Esophagus (tissue), 2 donors: ENCODE results near the gene DEF6. TPM values are rescaled to one million over a fixed set of nuclear protein-coding genes. Genes with fewer than 3 reads are reported as not detected.
"Not testable (repeated sequence)": the region's sequence is repeated elsewhere in the genome, so short reads cannot be mapped to it uniquely, and the experiment has no call there.

Experiments
- H3K27ac ChIP-seq, 2 donors: one replicate each; pipeline ENCODE4 v1.5.1; 2013; ENCODE audit warnings: low read depth in 2 of 2, mild to moderate bottlenecking in 2 of 2, inconsistent platforms in 1 of 2, low read length in 1 of 2, moderate library complexity in 1 of 2
- H3K27me3 ChIP-seq, 2 donors: one replicate each; pipeline ENCODE4 v1.6.1; 2013; ENCODE audit warnings: low read length in 2 of 2, control low read depth in 1 of 2, mild to moderate bottlenecking in 1 of 2; ENCODE audit not compliant: insufficient read depth in 2 of 2, control insufficient read depth in 1 of 2
- H3K36me3 ChIP-seq, 2 donors: one replicate each; pipeline ENCODE4 v1.6.1; 2013; ENCODE audit warnings: low read length in 1 of 2; ENCODE audit not compliant: control insufficient read depth in 2 of 2, insufficient read depth in 2 of 2
- H3K4me1 ChIP-seq, 2 donors: one replicate each; pipeline ENCODE4 v1.6.1; 2013; ENCODE audit warnings: low read length in 1 of 2; ENCODE audit not compliant: control insufficient read depth in 2 of 2, insufficient read depth in 2 of 2
- H3K4me3 ChIP-seq, 2 donors: one replicate each; pipeline ENCODE4 v1.5.1; 2013; ENCODE audit warnings: low read length in 2 of 2, mild to moderate bottlenecking in 2 of 2, low read depth in 1 of 2, moderate library complexity in 1 of 2
- H3K9me3 ChIP-seq, 2 donors: one replicate each; pipeline ENCODE4 v1.6.1; 2013; ENCODE audit warnings: mild to moderate bottlenecking in 2 of 2, low read depth in 1 of 2, low read length in 1 of 2, moderate library complexity in 1 of 2; ENCODE audit not compliant: control insufficient read depth in 2 of 2, insufficient read depth in 1 of 2
- WGBS, 2 donors: extraction: QIAGEN DNeasy Blood & Tissue Kit; methylation state at CpG; one replicate each; pipeline ENCODE4 v1.1.7; 2013; 5-methylcytosine and 5-hydroxymethylcytosine counted together
- polyA plus RNA-seq, 2 donors: library from polyadenylated mRNA; stranded (reverse); fragments of 200-250 nt; gene quantifications; one replicate each; pipeline ENCODE4 v1.2.3, GENCODE V29; 2013
- donor health status: healthy with polysubstance abuse.
- donor health status: Bipolar disorder and iron deficiency.

DEF6 gene
- polyA plus RNA-seq, 2 donors: 25.2 to 38.6 TPM

DNA sequence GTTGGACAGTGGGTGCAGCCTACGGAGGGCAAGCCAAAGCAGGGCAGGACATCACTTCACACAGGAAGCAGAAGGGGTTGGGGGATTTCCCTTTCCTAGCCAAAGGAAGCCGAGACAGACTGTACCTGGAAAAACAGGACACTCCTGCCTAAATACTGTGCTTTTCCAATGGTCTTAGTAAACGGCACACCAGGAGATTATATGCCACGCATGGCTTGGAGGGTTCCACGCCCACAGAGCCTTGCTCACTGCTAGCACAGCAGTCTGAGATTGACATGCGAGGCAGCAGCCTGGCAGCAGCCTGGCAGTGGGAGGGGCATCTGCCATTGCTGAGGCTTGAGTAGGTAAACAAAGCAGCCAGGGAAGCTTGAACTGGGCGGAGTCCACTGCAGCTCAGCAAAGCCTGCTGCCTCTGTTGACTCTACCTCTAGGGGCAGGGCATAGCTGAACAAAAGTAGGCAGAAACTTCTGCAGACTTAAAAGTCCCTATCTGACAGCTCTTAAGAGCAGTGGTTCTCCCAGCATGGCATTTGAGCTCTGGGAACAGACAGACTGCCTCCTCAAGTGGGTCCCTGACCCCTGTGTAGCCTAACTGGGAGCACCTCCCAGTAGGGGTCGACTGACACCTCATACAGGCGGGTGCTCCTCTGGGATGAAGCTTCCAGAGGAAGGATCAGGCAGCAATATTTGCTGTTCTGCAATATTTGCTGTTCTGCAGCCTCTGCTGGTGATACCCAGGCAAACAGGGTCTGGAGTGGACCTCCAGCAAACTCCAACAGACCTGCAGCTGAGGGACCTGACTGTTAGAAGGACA lies 34.7 kb downstream of the DEF6 start:
- H3K9me3 ChIP-seq, H3K4me1 ChIP-seq, H3K36me3 ChIP-seq, H3K27me3 ChIP-seq, H3K4me3 ChIP-seq: not testable (repeated sequence)
- peak overlapping the region in 1 of 2 donors; percentile 73 for H3K27ac ChIP-seq
- 58 to 60% methylated on average over 9 of the region's 9 CpGs for WGBS, 2 donors

- no peaks in the 10 kb centered on the region for H3K9me3 ChIP-seq
- peaks cover 0 to 9% of the 10 kb centered on the region in 2 donors for H3K4me1 ChIP-seq
- 62 to 65% methylated on average over 13 of the region's 13 CpGs for WGBS, 2 donors
- H3K36me3 ChIP-seq: peaks cover 0 to 8% of the 10 kb centered on the region in 2 donors
- H3K27ac ChIP-seq: peak overlapping the region; percentile 44 to 87
- no peak overlapping the region for H3K4me3 ChIP-seq
- no peaks in the 10 kb centered on the region for H3K27me3 ChIP-seq
These were observed 43.9 kb downstream of the DEF6 start for GRCh38 chr6:35341557-35341956.

DNA sequence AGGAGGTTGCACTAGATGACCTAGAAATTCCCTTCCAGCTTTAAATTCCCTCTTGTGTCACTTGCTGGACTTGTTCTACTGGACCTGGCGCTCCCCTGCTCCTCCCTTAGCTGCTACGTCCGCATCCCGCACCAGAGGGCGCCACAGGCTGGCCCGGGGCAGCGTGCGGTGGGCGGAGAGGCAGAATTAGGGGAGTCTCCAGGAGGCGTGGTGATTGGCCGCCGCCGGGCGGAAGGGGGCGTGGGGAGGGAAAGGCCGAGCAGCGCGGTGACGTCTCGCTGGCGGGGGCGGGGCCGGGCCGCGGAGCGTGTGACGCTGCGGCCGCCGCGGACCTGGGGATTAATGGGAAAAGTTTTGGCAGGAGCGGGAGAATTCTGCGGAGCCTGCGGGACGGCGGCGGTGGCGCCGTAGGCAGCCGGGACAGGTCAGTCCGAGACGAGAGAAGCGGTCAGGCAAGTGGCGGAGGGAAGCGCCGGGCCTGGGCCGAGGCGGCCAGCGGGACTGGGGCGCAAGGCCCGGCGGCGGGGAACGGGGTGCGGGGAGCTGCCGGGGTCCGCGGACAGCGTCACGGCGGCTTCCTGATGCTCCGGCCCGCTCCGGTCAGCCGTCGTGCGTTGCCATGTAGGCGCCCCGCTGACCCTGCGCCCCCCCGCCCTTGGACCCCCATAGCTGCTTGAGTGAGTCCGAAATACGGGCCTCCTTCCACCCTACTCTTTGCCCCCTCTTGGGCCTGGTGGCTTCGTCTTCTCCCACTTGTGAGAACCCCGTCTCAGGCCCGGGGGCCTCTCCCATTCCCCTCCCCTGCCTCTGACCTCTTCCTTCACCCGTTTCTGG lies 44.9 kb downstream of the DEF6 start, which contains the start of gene PPARD:
Gene PPARD, plus strand, starts transcription at position 301 of the 834 bp plus-strand sequence. CDS start 68,530 bp downstream, outside the sequence.
- 0% methylated on average over 54 to 77 of the region's 77 CpGs for WGBS, 2 donors
- H3K4me3 ChIP-seq: peak within 1 kb of the TSS; percentile 72 to 83
- peaks cover 0 to 8% of the 10 kb centered on the region in 2 donors for H3K36me3 ChIP-seq
- H3K9me3 ChIP-seq: no peaks in the 10 kb centered on the region
- H3K4me1 ChIP-seq: peaks cover 0 to 9% of the 10 kb centered on the region in 2 donors
- no peaks in the 10 kb centered on the region for H3K27me3 ChIP-seq
- peak within 1 kb of the TSS; percentile 87 to 91 for H3K27ac ChIP-seq

GRCh38 chr6:35343092-35343834 lies 45.6 kb downstream of the DEF6 start:
- Histone ChIP-seq H3K4me1 (peaks cover 0 to 9% of the 10 kb centered on the region in 2 donors), H3K27me3 (no peaks in the 10 kb centered on the region), H3K9me3 (no peaks in the 10 kb centered on the region), H3K4me3 (peak overlapping the region; percentile 72 to 83), H3K36me3 (peaks cover 0 to 8% of the 10 kb centered on the region in 2 donors), H3K27ac (peak overlapping the region; percentile 87 to 91)
- WGBS, 2 donors: 9 to 10% methylated on average over 13 of the region's 13 CpGs

- Histone ChIP-seq H3K4me1 (peaks cover 0 to 9% of the 10 kb centered on the region in 2 donors), H3K27ac (peak overlapping the region in 1 of 2 donors; percentile 36), H3K36me3 (peaks cover 0 to 13% of the 10 kb centered on the region in 2 donors), H3K4me3 (peak overlapping the region; percentile 72 to 83), H3K9me3 (no peaks in the 10 kb centered on the region), H3K27me3 (no peaks in the 10 kb centered on the region)
- WGBS, 2 donors: 64 to 68% methylated on average over 6 of the region's 6 CpGs
These were observed 46.4 kb downstream of the DEF6 start for GRCh38 chr6:35343835-35344550.

DNA sequence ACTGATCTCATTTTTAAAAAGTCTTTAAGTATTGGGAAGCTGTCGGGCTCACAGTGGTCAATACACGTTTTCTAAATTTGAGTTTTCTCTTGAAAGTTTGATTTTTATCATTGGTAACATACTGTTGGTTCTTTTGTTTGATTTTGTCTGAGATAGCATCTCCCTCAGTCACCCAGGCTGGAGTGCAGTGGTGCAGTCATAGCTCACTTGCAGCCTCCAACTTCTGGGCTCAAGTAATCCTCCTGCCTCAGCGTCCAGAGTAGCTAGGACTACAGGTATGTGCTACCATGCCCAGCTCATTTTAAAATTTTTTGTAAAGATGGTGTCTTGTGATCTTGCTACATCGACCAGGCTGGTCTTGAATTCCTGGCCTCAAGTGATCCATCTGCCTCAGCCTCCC lies 53.8 kb downstream of the DEF6 start:
- WGBS, 2 donors: 90 to 94% methylated on average over 4 of the region's 4 CpGs
- Histone ChIP-seq H3K27me3 (no peaks in the 10 kb centered on the region), H3K4me1 (peaks cover 0 to under 1% of the 10 kb centered on the region in 2 donors), H3K9me3 (no peaks in the 10 kb centered on the region), H3K27ac (no peak overlapping the region), H3K36me3 (peaks cover 9 to 14% of the 10 kb centered on the region in 2 donors), H3K4me3 (no peak overlapping the region)

DNA sequence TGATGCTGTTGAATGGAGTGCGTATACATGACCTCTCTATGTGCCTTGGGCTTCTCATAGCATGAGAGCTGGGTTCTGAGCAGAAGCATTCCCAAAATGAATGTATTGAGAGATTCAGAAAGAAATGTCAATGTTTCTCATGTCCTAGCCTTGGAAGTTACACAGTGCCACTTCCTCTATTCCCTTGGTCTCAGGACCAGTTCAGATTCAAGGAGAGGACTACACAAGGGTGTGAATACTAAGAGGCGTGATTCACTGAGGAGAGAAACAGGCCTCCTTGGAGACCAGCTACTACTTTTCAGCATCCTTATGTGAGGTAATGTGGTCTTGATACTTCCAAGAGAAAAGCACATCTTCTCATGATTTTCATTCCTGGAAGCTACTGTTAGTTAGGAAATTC lies 55.1 kb downstream of the DEF6 start:
- H3K9me3 ChIP-seq: no peaks in the 10 kb centered on the region
- 97% methylated on average over 2 of the region's 2 CpGs for WGBS, 2 donors

GRCh38 chr6:35354361-35355135 lies 56.9 kb downstream of the DEF6 start:
- Histone ChIP-seq H3K4me1 (peaks cover 0 to 2% of the 10 kb centered on the region in 2 donors), H3K4me3 (no peak overlapping the region), H3K9me3 (no peaks in the 10 kb centered on the region), H3K27me3 (no peaks in the 10 kb centered on the region), H3K27ac (no peak overlapping the region), H3K36me3 (peaks cover 7 to 23% of the 10 kb centered on the region in 2 donors)
- 95 to 96% methylated on average over 13 of the region's 13 CpGs for WGBS, 2 donors

More for the DNA sequence above, 55.1 kb downstream of the DEF6 start:
- Histone ChIP-seq H3K4me3 (no peak overlapping the region), H3K27ac (no peak overlapping the region), H3K4me1 (peaks cover 0 to 2% of the 10 kb centered on the region in 2 donors), H3K27me3 (no peaks in the 10 kb centered on the region), H3K36me3 (peaks cover 10 to 21% of the 10 kb centered on the region in 2 donors)
